Panc1 (cell line): ENCODE data around the gene ADGRD1.

Experiments
- POLR2AphosphoS5 ChIP-seq: IDR thresholded peaks from 2 replicates; pipeline ENCODE4 v1.6.1; 2012; ENCODE audit warnings: mild to moderate bottlenecking, low read depth, low read length, moderate library complexity
- TCF7L2 ChIP-seq: IDR thresholded peaks from 2 replicates; pipeline ENCODE4 v1.6.1; 2011; ENCODE audit warnings: mild to moderate bottlenecking, low read depth, low read length, inconsistent platforms
- TF ChIP-seq, protein P1 (sequence below): fragments of 450-650 bp; IDR thresholded peaks from 2 replicates; pipeline ENCODE4 v1.5.1; 2017; ENCODE audit warnings: mild to moderate bottlenecking

DNA sequence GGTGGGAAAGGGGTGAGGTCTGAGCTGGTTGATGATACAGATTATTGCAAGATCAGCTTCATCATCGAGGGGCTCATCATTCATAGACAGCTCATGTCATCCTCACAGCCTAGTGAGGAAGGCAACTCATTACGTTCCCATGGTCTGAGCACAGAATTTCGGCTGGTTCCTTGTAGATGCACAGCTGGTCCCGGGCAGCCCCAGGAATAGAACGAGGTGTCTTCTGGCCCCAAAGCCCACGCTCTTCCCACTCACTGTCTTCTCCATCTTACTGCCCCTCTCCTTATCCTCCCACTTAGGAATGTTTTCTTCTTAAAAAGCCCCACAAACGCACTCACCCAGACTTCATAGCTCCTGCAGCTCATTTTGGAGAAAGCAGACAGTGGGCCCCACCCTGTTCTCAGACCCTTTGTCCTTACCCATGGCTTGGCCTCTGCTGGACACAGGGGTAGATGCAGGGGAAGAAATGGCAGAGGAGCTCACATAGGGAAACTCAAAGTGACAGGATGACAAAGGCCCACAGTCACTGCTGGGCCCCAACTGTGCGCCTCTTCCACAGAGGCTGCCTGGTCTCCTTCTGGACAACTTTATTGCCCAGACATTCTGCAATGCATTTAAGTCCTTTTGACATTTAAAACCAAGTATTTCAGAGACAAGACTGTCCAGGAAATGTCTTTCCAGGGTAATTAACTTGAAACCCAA lies 162.2 kb downstream of the ADGRD1 start:
- TF ChIP-seq, protein P1, sequence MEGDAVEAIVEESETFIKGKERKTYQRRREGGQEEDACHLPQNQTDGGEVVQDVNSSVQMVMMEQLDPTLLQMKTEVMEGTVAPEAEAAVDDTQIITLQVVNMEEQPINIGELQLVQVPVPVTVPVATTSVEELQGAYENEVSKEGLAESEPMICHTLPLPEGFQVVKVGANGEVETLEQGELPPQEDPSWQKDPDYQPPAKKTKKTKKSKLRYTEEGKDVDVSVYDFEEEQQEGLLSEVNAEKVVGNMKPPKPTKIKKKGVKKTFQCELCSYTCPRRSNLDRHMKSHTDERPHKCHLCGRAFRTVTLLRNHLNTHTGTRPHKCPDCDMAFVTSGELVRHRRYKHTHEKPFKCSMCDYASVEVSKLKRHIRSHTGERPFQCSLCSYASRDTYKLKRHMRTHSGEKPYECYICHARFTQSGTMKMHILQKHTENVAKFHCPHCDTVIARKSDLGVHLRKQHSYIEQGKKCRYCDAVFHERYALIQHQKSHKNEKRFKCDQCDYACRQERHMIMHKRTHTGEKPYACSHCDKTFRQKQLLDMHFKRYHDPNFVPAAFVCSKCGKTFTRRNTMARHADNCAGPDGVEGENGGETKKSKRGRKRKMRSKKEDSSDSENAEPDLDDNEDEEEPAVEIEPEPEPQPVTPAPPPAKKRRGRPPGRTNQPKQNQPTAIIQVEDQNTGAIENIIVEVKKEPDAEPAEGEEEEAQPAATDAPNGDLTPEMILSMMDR, result no peak
- TF ChIP-seq TCF7L2 (no peak), POLR2AphosphoS5 (no peak)
